A549 (cell line): ENCODE data around the gene RGPD8. TPM values are rescaled to one million over a fixed set of nuclear protein-coding genes. Genes with fewer than 3 reads are reported as not detected.
"Not testable (repeated sequence)": the region's sequence is repeated elsewhere in the genome, so short reads cannot be mapped to it uniquely, and the experiment has no call there.

Experiments used
- ATAC-seq, 2 experiments: fragments of 200-7000 bp in 1 of 2; fragments of >200 bp in 1 of 2; cut with Nextera tagmentation in 1 of 2; cut with Tn5 transposase in 1 of 2; 3 replicates each; pipeline versions ENCODE4 v1.8.0 to v1.9.1; 2018 to 2020; ENCODE audit warnings: mild to moderate bottlenecking in 1 of 2, moderate library complexity in 1 of 2
- CTCF ChIA-PET: fragments of 300-600 bp; sonication (Branson Sonifier 250); formaldehyde crosslinking; extraction: SDS; loops from one replicate; lab custom pipeline; 2021; ENCODE audit warnings: antibody characterized with exemption, inconsistent platforms; lab: Yijun Ruan, JAX
- POLR2A ChIA-PET: fragments of 350-600 bp; formaldehyde crosslinking; extraction: SDS; loops from one replicate; lab custom pipeline; 2021; ENCODE audit warnings: antibody characterized with exemption, inconsistent platforms; lab: Yijun Ruan, JAX
- DNase-seq, 2 experiments: peaks; one replicate each; pipeline versions ENCODE4 v3.0.0 to v3.0.0-alpha.2; 2011 to 2016; ENCODE audit warnings: low read depth in 1 of 2, low spot score in 1 of 2
- FAIRE-seq: peaks from 2 replicates; lab custom pipeline; 2011; peaks lifted over from hg19 to GRCh38; lab: Jason Lieb, UNC
- H3K27ac ChIP-seq, 2 experiments: fragments of >200 bp; sonication (Bioruptor Twin); formaldehyde crosslinking; 3 replicates each; pipeline ENCODE4 v1.5.1; 2016 to 2017
- H3K4me1 ChIP-seq: fragments of >200 bp; sonication (Bioruptor Twin); formaldehyde crosslinking; 3 replicates; pipeline ENCODE4 v1.6.1; 2016
- H3K4me2 ChIP-seq: fragments of >200 bp; sonication (Bioruptor Twin); formaldehyde crosslinking; 3 replicates; pipeline ENCODE4 v1.6.1; 2016
- H3K4me3 ChIP-seq: fragments of >200 bp; sonication (Bioruptor Twin); formaldehyde crosslinking; 3 replicates; pipeline ENCODE4 v1.5.1; 2016
- H3K9me3 ChIP-seq: fragments of >200 bp; sonication (Bioruptor Twin); formaldehyde crosslinking; 3 replicates; pipeline ENCODE4 v1.6.1; 2016
- CTCF ChIP-seq: fragments of >200 bp; sonication (Bioruptor Twin); formaldehyde crosslinking; IDR thresholded peaks from 3 replicates; pipeline ENCODE4 v1.5.1; 2016
- ESRRA ChIP-seq: fragments of 150-350 bp; IDR thresholded peaks from 2 replicates; pipeline ENCODE4 v1.6.1; 2014; ENCODE audit warnings: mild to moderate bottlenecking, low read length, borderline replicate concordance
- GATA3 ChIP-seq: IDR thresholded peaks from 2 replicates; pipeline ENCODE4 v1.6.1; 2012; ENCODE audit warnings: borderline replicate concordance
- HMGXB4 ChIP-seq: fragments of 250-450 bp; sonication (Bioruptor Pico); IDR thresholded peaks from 2 replicates; pipeline ENCODE4 v1.5.0; 2021; ENCODE audit warnings: mild to moderate bottlenecking, moderate library complexity, borderline replicate concordance
- HOXB5 ChIP-seq: fragments of 250-450 bp; sonication (Bioruptor Pico); IDR thresholded peaks from 2 replicates; pipeline ENCODE4 v1.5.0; 2020; ENCODE audit warnings: mild to moderate bottlenecking, moderate library complexity
- JUNB ChIP-seq: fragments of >200 bp; sonication (Bioruptor Twin); formaldehyde crosslinking; IDR thresholded peaks from 2 replicates; pipeline ENCODE4 v1.6.1; 2016
- KDM5A ChIP-seq: fragments of 200-600 bp; sonication (generic); IDR thresholded peaks from 2 replicates; pipeline ENCODE4 v1.6.1; 2016; ENCODE audit warnings: antibody characterized with exemption, mild to moderate bottlenecking
- MAFK ChIP-seq: fragments of 450-650 bp; IDR thresholded peaks from 2 replicates; pipeline ENCODE4 v1.6.1; 2014; ENCODE audit not compliant: partially characterized antibody
- MYC ChIP-seq: IDR thresholded peaks from 2 replicates; pipeline ENCODE4 v1.6.1; 2012; ENCODE audit warnings: mild to moderate bottlenecking, inconsistent platforms, low read length, improper control_type of control experiment, borderline replicate concordance
- PHF8 ChIP-seq: fragments of 200-600 bp; sonication (generic); IDR thresholded peaks from 2 replicates; pipeline ENCODE4 v1.6.1; 2016; ENCODE audit warnings: low read depth, mild to moderate bottlenecking, antibody characterized with exemption, moderate library complexity, borderline replicate concordance
- RAD21 ChIP-seq, 2 experiments: fragments of >200 bp in 1 of 2; sonication (Bioruptor Twin) in 1 of 2; formaldehyde crosslinking in 1 of 2; IDR thresholded peaks in 1 of 2; conservative IDR thresholded peaks in 1 of 2; 2 replicates in 1 of 2; 3 replicates in 1 of 2; pipeline ENCODE4 v1.6.1; 2012 to 2018; ENCODE audit warnings: inconsistent platforms in 1 of 2
- SMC3 ChIP-seq: fragments of >200 bp; sonication (Bioruptor Twin); formaldehyde crosslinking; IDR thresholded peaks from 3 replicates; pipeline ENCODE4 v1.6.1; 2018; ENCODE audit warnings: inconsistent platforms
- WGBS: methylation state at CpG from one replicate; pipeline ENCODE4 v1.1.6; 2017; ENCODE audit errors: missing lambda C conversion rate; 5-methylcytosine and 5-hydroxymethylcytosine counted together
- polyA minus RNA-seq: library from RNA; depleted of rRNA, polyadenylated mRNA; stranded (reverse); fragments of >200 nt; gene quantifications from 2 replicates; pipeline ENCODE4 v1.2.3, GENCODE V29; 2011; rRNA and poly(A)+ RNA removed
- polyA plus RNA-seq, 4 experiments: library from polyadenylated mRNA; depleted of rRNA in 3 of 4; stranded (reverse); fragments of >200 nt; fragmentation: RNase III in 1 of 4; extraction: RNeasy Plus Mini Kit Qiagen cat#74134 plus additional on column Dnase treatment in 1 of 4; gene quantifications; 2 replicates in 3 of 4; 3 replicates in 1 of 4; pipeline ENCODE4 v1.2.3, GENCODE V29; 2011 to 2017
- TF ChIP-seq, protein P1 (sequence below): IDR thresholded peaks from 2 replicates; pipeline ENCODE4 v1.6.1; 2012
- TF ChIP-seq, protein P2 (sequence below): fragments of 450-650 bp; IDR thresholded peaks from 2 replicates; pipeline ENCODE4 v1.6.1; 2014; ENCODE audit warnings: antibody characterized with exemption

Gene RGPD8
- polyA plus RNA-seq (2011; rRNA removed) (5.0 and 7.6 TPM in 2 replicates), polyA plus RNA-seq (2017; fragmentation: RNase III; extraction: RNeasy Plus Mini Kit Qiagen cat#74134 plus additional on column Dnase treatment) (2.4 to 3.5 TPM (median 2.7 TPM) in 3 replicates), polyA minus RNA-seq (3.8 and 4.9 TPM in 2 replicates)
- 1.0 and 1.1 TPM in 2 replicates for polyA plus RNA-seq (2012; cell fraction: cytosol; rRNA removed)
- polyA plus RNA-seq (2012; cell fraction: nucleus; rRNA removed), result 1.4 and 2.1 TPM in 2 replicates

GRCh38 chr2:112433480-112433879, at the start of gene RGPD8:
TSS of gene RGPD8 (minus strand) at chr2:112433645. CDS start at chr2:112433453, 192 bp downstream.
- WGBS, result 0% methylated on average over 9 of the region's 26 CpGs
- H3K9me3 ChIP-seq, H3K4me1 ChIP-seq: not testable (repeated sequence)
- ATAC-seq, result peak; percentile 97 to 98
- peak within 1 kb of the TSS; percentile 68 to 90 for H3K27ac ChIP-seq
- POLR2A ChIA-PET, result interaction anchor here (0.6 kb wide), 2 partner anchors 174 to 730 kb away, joined by 4 to 5 read pairs; no protein-coding TSS in a partner anchor
- DNase-seq, result peak in 1 of 2 experiments; percentile 80
- TF ChIP-seq, protein P1, sequence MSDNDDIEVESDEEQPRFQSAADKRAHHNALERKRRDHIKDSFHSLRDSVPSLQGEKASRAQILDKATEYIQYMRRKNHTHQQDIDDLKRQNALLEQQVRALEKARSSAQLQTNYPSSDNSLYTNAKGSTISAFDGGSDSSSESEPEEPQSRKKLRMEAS, result 0 out of 2 replicates have a peak, but pooled peaks have one; percentile 28
- TF ChIP-seq GATA3 (peak; percentile 59; the same call in 1 of the 2 replicates), RAD21 (conservative IDR thresholded peaks at IDR 0.05 in 1 of 2, IDR thresholded peaks at IDR 0.05 in 1 of 2) (peak; percentile 63 to 72), CTCF (peak; percentile 52), SMC3 (peak; percentile 51; the same call in 2 of the 3 replicates)
- TF ChIP-seq, all 56 proteins: peak for 5; not testable (repeated sequence) for 51
- peak within 1 kb of the TSS; percentile 59 for H3K4me3 ChIP-seq
- FAIRE-seq, result not testable (repeated sequence)
- CTCF ChIA-PET, result interaction anchor here (0.7 to 0.9 kb wide), 2 partner anchors 26 to 516 kb away, joined by 3 read pairs; no protein-coding TSS in a partner anchor
- peak within 1 kb of the TSS; percentile 64 for H3K4me2 ChIP-seq

DNA sequence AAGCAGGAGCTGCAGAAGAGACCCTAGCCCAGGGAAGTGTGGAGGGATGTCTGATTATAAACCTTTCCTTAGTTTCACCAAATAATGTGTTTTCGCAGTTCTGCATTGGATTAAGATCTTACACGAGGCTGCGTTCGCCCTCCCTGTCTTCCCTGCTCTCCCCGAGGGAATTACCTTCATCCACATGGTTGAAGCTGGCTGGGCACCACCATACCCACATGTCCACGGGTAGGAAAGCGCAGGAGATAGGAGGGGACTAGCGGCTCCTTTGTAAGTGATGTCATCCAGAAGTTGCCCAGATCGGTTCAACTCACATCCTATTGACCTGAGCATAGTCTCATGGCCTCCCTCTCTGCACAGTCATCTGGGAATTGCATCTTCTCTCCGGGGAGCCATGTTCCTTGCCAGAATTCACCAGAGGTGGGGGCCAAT, 49.6 kb upstream of the RGPD8 start:
- TF ChIP-seq HMGXB4 (no peak), MAFK (no peak), ESRRA (no peak), HOXB5 (no peak), KDM5A (no peak), JUNB (no peak), MYC (peak; percentile 81)
- TF ChIP-seq, protein P2, sequence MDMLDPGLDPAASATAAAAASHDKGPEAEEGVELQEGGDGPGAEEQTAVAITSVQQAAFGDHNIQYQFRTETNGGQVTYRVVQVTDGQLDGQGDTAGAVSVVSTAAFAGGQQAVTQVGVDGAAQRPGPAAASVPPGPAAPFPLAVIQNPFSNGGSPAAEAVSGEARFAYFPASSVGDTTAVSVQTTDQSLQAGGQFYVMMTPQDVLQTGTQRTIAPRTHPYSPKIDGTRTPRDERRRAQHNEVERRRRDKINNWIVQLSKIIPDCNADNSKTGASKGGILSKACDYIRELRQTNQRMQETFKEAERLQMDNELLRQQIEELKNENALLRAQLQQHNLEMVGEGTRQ, result 0 out of 2 replicates have a peak, but pooled peaks have one; percentile 29
- TF ChIP-seq, protein P1, result peak; percentile 81
- TF ChIP-seq, all 56 proteins: peak for 3
- CTCF ChIA-PET, result interaction anchor here (1.3 kb wide), 1 partner anchor 10 kb away, joined by 3 read pairs; no protein-coding TSS in a partner anchor
- peak overlapping the region; percentile 90 for H3K4me2 ChIP-seq
- ATAC-seq (peak; percentile 36 to 64; a peak in 5 of 6 replicates), DNase-seq (peak; percentile 70 to 77), FAIRE-seq (no peak)
- H3K27ac ChIP-seq, result peak overlapping the region; percentile 84 to 93
- POLR2A ChIA-PET, result interaction anchor here (1.1 kb wide), 1 partner anchor 10 kb away, joined by 3 read pairs; no protein-coding TSS in a partner anchor
- 4% methylated on average over 10 of the region's 10 CpGs for WGBS
- no peaks in the 10 kb centered on the region for H3K9me3 ChIP-seq
- H3K4me1 ChIP-seq, result peaks cover 13% of the 10 kb centered on the region
- peak overlapping the region; percentile 59 for H3K4me3 ChIP-seq

DNA sequence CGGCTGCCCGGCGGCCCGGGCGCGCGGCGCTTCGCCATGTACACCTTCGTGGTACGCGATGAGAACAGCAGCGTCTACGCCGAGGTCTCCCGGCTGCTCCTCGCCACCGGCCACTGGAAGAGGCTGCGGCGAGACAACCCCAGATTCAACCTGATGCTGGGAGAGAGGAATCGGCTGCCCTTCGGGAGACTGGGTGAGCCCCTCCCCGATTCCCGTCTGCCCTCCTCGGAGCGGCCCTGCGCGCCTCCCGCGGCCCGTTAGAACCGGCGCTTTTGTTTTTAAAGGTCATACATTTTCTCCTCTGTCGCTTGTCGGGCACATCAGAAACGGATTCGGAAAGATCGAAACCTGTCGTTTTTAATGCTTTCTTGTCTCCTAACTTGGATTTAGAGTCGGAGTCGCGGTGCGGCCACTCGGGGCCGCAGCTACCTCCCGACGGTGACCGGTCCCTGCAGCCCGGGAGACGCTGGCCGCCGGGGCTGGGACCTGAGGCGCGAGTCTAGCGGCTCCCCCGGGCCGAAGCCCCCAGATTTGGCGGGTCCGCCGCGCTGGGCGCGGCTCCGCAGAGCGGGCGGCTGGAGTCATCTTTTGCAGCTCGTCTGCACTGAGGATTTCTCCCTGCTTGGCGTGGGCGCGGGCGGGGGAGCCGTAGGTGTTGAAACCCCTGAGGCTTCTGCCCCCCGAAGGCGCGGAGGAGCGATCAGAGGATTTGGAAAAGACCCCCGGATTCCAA, 49.0 kb upstream of the RGPD8 start:
- peak overlapping the region; percentile 59 for H3K4me3 ChIP-seq
- DNase-seq (peak; percentile 54 to 64), ATAC-seq (peak; percentile 32 to 58), FAIRE-seq (no peak)
- peak overlapping the region; percentile 90 for H3K4me2 ChIP-seq
- CTCF ChIA-PET, result no interaction called here
- WGBS, result under 1% methylated on average over 36 of the region's 77 CpGs
- H3K27ac ChIP-seq, result peak overlapping the region; percentile 84 to 93
- POLR2A ChIA-PET, result interaction anchor here (1.1 kb wide), 1 partner anchor 11 kb away, joined by 3 read pairs; no protein-coding TSS in a partner anchor
- H3K4me1 ChIP-seq, result peaks cover 13% of the 10 kb centered on the region
- H3K9me3 ChIP-seq, result no peaks in the 10 kb centered on the region
- no peak for TF ChIP-seq CTCF
- TF ChIP-seq PHF8, result peak; percentile 49; the same call in 1 of the 2 replicates
- TF ChIP-seq JUNB, result no peak
